HG02870 (cell line): ENCODE results near the gene MARCO.
"Not testable (repeated sequence)": the region's sequence is repeated elsewhere in the genome, so short reads cannot be mapped to it uniquely, and the experiment has no call there.

ENCODE experiments used
- ATAC-seq: cut with Tn5 transposase; IDR thresholded peaks from one replicate; pipeline ENCODE4 v1.9.1; 2021; ENCODE audit warnings: mild to moderate bottlenecking, moderate library complexity; ENCODE audit not compliant: unreplicated experiment

The MARCO gene

GRCh38 chr2:119003856-119004255 lies 61.9 kb downstream of the MARCO start:
- ATAC-seq = not testable (repeated sequence)

- no peak for ATAC-seq
These were observed 62.6 kb downstream of the MARCO start for GRCh38 chr2:119004602-119005001.

- no peak for ATAC-seq
These were observed 63.1 kb downstream of the MARCO start for GRCh38 chr2:119005051-119005450.

- no peak for ATAC-seq
These were observed 63.6 kb downstream of the MARCO start for GRCh38 chr2:119005555-119005954.

- ATAC-seq = no peak
These were observed 64.4 kb downstream of the MARCO start for GRCh38 chr2:119006441-119006840.

GRCh38 chr2:119008108-119008507 lies 66.1 kb downstream of the MARCO start:
- no peak for ATAC-seq

- ATAC-seq = no peak
These were observed 67.1 kb downstream of the MARCO start for GRCh38 chr2:119009110-119009509.

- ATAC-seq = no peak
These were observed 68.3 kb downstream of the MARCO start for GRCh38 chr2:119010336-119010735.

GRCh38 chr2:119011162-119011909 lies 69.3 kb downstream of the MARCO start:
- ATAC-seq = no peak

- no peak for ATAC-seq
These were observed 69.9 kb downstream of the MARCO start for GRCh38 chr2:119011910-119012209.

- ATAC-seq = no peak
These were observed 70.6 kb downstream of the MARCO start for GRCh38 chr2:119012345-119013301.

GRCh38 chr2:119013671-119014070 lies 71.7 kb downstream of the MARCO start:
- no peak for ATAC-seq

- ATAC-seq = no peak
These were observed 73.9 kb downstream of the MARCO start for GRCh38 chr2:119015845-119016244.

GRCh38 chr2:119019521-119019920 lies 77.5 kb downstream of the MARCO start:
- ATAC-seq = no peak

- no peak for ATAC-seq
These were observed 80.7 kb downstream of the MARCO start for GRCh38 chr2:119022678-119023077.

- no peak for ATAC-seq
These were observed 81.5 kb downstream of the MARCO start for GRCh38 chr2:119023534-119023933.

- ATAC-seq = no peak
These were observed 82.2 kb downstream of the MARCO start for GRCh38 chr2:119024152-119024551.

- ATAC-seq = no peak
These were observed 82.6 kb downstream of the MARCO start for GRCh38 chr2:119024568-119024967.

- ATAC-seq = no peak
These were observed 83.0 kb downstream of the MARCO start for GRCh38 chr2:119025013-119025412.

GRCh38 chr2:119025762-119026351 lies 83.9 kb downstream of the MARCO start:
- no peak for ATAC-seq

GRCh38 chr2:119026890-119027289 lies 84.9 kb downstream of the MARCO start:
- ATAC-seq = no peak
